Stimulated activated CD8-positive, alpha-beta memory T cell treated with anti-CD3 and anti-CD28 coated beads, Interleukin-4, amount 100 ng/mL, for 1 hour (primary cell): Measurements from ENCODE around the gene FAM167B.
A peak's percentile ranks its signal among the peaks of the same experiment; 100 is the strongest.

Source experiments
- DNase-seq, 2 donors: peaks; one replicate each; pipeline ENCODE4 v3.0.0-alpha.2; 2020; ENCODE audit warnings: low read depth in 2 of 2, low spot score in 1 of 2

The FAM167B gene

DNA sequence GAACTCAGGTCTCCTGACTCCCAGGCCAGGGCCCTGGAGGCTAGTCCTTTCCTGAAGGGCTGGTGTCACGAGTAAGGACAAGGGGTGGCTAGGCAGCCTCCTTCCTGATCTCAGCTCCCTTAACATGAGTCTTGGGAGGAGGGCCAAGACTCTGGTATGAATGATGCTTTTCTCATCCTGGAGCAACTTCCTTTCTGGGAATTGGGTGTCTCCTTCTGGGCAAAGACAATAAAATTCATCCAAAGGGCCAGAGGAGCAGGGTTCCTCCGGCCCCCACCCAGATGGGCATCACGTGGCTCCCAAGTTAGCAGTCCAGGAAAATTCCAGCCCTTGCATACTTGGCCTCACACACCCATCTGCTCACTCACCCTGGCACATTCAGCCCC lies at the start of gene FAM167B:
FAM167B (plus strand) TSS at position 335 of the 386 bp plus-strand sequence. CDS start 200 bp downstream, outside the sequence.
- no peak for DNase-seq

DNA sequence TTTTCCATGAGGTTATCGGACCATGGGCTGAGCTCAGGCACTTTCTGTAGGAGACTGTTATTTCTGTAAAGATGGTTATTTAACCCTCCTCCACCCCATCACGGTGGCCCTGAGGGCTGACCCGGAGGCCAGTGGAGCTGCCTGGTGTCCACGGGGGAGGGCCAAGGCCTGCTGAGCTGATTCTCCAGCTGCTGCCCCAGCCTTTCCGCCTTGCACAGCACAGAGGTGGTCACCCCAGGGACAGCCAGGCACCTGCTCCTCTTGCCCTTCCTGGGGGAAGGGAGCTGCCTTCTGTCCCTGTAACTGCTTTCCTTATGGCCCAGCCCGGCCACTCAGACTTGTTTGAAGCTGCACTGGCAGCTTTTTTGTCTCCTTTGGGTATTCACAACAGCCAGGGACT lies 49.2 kb upstream of the FAM167B start:
- no peak for DNase-seq

DNA sequence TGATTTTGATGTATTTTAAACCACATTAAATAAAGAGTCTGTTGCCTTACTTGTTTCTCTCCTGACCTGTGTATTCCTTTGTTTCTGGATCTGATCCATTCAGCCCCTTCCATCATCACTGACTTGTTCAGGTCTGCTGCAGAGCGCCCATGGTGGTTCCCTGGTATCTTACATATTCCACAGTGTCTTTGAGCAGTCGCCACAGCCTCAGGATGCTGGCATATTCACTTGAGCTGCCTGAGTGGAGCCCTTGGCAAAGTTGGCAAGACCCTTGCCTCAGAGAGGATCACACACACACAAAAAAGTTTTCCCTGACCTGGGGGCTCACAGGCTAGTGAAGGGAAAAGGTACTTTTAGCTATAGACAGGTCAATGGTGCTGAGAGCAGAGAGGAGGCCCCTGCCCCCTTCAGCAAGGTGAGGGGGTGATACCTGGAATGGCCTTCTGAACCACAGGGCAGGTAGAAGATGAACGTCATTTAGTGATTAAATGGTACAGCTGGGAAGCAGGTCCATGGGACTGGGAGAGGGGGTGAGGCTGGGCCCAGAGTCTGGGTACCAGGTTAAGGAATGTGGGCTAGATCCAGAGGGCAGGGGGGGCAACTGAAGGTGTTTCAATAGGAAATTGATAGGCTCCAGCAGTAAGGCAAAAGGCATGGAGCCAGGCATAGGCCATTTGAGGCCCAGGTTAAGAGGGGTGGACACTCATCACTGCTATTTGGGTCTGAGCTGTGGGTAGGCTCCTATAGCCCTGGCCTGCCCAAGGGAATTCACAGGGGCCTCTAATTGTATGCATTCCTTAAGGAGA lies 48.6 kb upstream of the FAM167B start:
- no peak for DNase-seq

DNA sequence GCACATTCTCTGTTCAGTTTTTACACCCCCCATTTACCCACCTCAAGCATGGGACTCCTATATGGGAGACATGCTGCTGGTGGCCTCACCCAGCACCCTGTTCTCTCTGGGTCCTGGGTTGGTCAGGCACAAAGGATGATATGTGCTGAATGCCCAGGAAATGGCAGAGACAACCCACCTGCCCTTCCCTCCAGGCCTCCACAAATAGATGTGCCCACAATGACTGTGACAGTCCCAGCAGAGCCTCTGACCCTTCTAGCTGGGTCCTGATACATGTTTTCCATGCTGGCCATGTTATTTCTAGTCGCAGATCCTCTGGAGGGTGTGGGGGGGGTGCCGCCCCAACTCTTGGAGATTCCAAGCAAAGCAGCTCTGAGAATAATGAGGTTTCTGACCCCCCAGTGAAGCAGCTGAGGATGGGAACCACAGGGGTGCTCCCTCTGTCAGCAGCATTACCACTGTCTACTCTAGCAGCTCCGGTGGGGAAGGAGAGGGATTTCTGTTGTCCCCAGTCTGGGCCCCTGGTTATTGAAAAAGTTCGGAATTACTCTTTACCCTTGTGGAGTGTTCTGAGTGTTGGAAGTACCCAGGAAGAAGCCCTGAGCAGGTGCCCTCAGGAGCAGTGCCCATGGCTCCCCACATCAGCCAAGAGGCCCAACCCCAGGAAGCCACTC lies 47.8 kb upstream of the FAM167B start:
- no peak for DNase-seq

DNA sequence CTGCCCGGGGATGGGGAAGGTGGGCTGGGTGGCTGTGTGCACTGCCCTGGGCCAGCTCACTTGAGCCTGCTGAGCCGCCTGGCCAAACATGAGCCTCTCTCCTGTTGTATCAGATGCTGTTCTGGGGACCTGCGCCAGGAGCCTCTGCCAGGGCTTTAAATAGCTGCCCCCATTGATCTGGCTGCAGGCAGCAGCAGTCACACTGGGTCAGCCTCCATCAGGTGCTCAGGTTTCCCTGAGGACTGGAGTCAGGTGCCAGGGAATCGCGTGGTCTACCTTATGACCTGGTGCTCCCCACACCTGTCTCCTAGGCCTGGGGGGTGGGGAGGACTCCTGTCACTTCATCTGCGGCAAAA lies 47.3 kb upstream of the FAM167B start:
- DNase-seq: no peak

DNA sequence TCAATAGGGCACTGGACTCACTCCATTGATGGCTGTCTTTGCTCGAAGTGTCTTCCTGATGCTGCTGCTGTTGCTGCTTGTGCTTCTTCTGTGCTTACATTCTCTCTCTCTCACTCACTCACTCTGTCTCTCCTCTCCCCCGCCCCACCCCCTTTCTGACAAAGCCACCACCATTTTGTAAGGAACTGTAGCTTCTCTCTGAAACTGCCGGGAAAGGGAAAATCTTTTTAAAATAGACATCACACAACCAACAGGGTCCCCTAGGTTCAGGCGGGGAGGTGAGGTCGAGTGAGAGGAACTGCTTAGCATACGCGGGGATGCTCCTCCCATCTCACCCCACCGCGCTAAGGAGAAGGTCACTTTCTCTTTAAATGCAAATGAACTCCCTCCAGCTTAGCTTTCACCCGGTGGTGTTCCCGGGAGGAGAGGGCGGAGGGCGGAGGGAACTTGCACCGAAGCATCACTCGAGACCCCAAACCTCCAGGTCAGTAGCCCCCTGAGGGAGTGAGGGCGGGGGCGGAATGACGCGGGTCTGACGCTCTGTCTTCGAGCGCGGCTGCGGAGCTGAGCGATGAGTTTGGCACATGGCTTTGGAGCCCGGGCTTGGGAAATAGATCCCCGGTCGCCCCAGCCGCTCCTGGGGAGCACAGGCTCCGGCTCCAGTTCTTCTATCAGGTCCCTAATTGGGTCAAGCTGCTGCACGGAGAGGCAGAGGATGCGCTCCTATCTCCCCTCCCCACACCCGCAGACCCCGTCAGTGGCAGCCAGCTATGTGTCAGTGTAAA lies 46.6 kb upstream of the FAM167B start, which contains the start of gene CCDC28B:
CCDC28B (plus strand) TSS at position 370 of the 785 bp plus-strand sequence. CDS start 1,341 bp downstream, outside the sequence.
- no peak for DNase-seq

DNA sequence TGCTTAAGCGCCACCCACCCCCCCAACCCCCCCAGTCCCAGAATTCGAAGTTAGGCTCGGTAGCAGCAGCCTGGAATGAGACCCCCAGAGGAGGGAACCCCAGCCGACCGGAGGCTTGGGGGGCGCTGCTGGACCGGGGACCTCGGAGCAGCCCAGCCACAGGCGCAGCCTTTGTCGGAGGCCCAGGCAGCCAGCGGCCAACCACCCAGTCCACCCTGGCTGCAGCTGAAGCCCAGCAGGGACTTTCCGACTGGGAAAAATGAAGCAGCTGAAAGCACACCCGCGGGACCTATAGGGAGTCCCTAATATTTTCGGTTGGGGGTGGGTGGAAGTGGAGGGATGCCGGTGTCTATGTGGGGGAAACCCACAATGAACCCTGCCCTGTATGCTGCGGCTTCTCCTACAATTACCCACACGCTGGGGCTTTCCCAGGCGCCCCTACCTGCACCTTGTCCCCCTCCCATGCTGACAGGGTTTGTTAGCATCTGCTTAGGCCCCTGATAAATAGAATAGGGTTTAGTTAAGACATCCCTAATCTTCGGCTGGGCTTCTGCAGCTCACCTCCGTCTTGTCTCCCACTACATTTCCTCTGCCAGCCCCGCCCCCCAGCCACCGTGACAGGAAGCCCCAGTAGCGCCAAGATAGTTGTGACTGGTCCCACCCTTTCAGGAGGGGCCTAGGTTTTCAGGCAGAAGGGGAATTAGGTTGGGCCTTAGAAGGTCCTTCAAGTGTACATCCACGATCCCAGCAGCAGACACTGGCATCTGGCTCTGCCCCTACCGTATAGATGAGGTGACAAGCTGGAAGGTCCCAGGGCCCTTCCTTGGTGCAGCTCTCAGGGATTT lies 45.8 kb upstream of the FAM167B start:
- DNase-seq: peak; percentile 55 to 60

DNA sequence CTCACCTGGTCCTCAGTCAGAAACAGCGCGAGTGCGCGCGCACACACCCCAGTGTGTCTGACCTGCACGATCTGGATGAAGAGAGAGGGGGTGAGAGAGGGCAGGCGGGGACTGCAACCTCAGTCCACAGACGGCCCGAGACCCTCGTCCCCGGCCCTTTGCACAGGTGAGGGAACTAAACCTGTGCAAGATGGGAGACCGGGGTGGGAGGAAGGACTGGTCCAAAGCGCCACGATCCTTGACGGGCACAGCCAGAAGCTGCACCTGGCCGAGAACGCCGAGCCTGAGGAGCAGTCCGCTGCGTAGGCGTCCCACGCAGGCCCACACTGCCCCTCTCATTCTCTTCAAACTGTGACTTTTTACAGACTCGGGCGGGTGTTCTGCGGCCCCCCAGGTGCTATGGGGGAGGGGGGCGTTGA lies 42.1 kb upstream of the FAM167B start:
- DNase-seq: no peak

DNA sequence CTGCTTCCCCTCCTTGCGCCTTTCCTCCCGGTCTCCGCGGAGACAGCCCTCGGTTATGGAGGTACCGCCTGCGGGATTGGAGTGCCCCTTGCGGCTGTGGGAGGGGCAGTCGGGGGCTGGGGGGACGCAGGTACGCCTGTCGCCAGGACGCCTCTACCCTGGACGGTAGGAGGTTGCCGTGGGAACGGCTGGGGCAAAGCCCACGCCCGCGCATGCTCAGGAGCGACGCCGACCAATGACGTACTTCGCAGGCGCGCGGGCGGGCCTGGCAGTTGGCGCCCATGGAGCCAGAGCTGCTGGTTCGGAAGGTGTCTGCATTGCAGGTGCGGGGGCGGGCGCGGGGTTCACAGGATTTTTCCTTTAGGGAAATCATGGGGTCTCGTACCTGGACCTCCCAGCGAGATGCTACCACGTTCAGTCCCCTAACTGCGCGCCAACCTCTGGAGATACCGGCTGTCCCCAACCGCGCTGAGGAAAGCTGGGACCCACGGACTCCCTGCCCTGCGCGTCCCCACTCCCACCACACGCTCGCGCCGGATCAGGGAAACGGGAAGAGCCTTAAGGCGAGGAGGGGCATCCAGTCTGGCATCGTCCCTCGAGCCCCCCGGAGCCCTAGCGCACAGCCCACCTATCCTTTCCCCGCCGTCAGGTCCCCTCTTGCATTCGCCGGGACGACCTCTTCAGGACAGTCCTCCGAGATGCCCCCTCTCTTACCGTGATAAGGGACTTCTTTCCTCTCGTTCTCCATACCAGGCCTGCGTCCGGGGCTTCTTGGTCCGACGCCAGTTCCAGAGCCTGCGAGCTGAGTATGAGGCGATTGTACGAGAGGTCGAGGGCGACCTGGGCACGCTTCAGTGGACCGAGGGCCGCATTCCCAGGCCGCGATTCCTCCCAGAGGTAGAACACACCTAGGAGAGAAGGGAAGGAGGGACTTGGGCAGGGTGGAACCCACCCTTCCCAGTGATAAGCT lies 41.3 kb upstream of the FAM167B start, which contains the start of gene IQCC:
IQCC (plus strand) TSS at position 271 of the 970 bp plus-strand sequence; CDS start at position 282, 11 bp downstream.
- DNase-seq: peak; percentile 47 to 67

DNA sequence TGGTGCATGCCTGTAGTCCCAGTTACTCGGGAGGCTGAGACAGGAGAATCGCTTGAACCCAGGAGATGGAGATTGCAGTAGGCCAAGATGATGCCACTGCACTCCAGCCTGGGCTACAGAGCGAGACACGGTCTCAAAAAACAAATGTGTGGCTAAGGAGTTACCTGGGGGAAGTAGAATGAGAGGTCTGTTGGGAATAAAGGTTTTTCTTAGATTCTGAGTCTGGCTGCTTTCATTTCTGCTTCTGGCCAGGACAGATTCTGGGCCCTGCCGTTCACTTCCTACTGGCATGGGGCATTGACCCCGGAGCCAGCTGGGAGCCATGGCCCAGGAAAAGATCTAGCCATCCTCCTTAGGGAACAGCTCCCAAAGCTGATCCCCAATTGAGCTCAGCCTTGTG lies 38.6 kb upstream of the FAM167B start:
- DNase-seq: no peak

DNA sequence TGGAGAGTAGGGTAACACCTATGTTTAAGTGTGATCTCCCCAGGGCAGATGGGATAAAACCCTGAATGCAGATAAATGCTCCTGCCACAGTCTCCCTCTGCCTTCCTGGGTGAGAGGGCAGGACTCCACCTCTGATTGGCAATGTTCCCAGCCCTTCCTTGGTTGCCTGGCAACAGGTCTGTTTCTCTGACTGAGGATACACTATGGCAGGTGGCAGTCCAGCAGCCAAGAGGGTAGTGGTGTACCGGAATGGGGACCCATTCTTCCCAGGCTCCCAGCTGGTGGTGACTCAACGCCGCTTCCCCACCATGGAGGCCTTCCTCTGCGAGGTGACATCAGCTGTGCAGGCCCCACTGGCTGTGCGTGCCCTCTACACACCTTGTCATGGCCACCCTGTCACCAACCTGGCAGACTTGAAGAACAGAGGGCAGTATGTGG lies 38.1 kb upstream of the FAM167B start, which contains the start of gene DCDC2B:
DCDC2B (plus strand) TSS at position 199 of the 438 bp plus-strand sequence; CDS start at position 204, 5 bp downstream.
- no peak for DNase-seq

DNA sequence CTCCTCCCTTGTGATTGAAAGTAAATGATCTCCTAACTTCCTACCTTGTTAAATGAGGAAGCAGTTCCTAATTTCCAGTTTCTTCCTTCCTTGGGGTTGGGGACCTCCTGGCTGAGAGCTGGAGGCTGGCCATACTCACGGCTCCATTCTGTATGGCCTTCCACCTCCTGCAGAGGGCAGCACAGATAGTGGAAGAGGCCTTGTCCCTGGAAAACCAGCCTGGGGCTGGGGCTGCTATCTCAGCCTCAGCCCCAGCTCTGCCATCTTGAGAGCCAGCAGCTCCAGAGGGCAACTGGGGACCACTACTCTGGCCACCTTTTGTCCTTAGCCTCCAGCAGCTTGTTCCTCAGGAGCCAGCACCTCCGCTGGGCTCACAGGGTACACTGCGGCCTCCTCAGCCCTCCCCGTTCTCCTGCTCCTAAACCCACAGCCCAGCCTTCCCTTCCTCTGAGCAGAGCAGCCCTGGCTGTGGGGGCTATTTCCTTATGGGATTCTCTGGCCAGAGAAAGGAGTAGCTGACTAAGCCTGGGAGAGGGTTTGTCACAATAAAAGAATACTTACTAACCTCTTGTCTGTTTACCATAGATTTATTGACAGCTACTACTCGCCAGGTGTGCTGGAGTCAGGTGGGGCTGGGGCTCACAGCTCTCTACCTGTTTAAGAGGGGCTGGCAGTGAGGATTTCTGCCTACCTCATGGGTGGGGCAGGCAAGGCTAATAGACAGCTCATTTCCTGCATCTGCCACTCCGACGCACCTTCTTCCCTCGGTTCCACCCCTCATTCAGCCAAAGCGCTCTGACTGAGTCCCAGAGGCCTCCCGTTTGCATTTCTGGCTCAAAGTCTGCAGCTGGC lies 31.2 kb upstream of the FAM167B start:
- no peak for DNase-seq

DNA sequence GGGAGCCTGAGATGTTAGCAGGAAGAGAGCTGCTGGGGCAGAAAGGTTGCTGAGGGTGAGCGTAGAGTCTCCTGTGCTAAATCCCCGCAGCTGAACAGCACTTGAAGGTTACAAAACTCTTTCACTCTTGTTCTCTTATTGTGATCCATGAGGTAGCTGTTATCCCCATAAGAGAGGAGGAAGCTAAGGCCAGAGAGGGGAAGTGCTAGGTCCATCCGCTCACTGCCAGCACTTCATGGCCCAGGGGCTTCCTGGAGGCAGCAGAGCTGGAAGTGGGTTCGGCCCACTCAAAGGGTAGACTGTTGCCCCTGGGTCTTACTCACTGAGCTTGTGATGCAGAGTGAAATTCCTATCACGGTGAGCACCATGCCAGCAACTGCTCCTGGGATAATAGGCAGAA lies 30.5 kb upstream of the FAM167B start:
- no peak for DNase-seq

DNA sequence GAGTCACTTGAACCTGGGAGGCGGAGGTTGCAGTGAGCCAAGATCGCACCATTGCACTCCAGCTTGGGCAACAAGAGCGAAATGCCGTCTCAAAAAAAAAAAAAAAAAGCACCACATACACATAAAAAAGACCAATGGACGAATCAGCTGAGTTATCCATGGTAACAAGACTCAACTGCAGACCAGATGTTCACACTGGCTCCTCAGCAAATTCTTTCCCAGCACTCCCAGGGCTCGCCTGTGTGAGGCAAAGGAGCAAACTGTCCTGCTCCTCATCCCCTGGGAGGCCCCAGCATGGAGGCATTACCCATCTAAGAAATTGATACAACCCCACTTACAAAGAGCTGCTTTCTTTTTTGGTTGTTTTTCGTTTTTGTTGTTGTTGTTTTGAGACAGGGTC lies 28.0 kb upstream of the FAM167B start:
- DNase-seq: no peak

DNA sequence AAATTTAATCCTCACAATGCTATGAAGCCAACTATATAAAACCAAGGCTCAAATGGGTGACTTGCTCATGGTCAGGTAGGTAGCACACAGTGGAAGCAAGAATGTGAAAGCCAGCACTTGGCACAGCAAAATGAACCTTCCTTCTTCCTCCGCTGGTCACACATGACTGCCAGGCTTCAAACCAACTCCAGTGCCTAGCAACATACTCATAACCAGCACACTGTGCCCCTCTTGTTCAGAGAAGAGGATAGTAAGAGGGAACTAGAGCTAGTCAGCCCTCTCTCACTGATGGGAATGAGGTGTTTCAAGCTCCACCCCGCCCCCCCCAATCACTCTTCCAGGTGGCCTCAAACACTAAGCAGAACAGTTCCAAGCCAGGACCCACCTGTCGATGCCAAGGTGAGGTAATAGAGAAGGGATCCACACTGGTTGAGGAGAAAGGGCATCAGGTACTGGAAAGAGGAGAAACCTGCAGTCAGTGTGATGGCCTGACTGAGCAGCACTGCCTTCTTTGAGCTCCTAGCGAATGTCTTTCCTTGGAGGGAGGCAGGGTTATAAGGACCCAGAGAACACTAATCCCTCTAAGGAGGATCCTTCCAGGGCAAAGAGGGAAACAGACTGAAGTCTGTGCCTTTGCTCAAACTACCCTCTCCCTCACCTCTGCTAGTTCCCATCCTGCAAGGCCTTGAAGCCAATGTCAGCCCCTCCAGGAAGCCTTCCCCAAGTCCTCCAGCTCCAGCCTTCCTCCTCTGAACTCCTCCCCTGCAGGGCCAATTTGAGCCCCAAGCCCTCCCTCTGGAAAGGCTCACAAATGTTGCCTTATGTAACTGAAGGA lies 26.1 kb upstream of the FAM167B start:
- no peak for DNase-seq

DNA sequence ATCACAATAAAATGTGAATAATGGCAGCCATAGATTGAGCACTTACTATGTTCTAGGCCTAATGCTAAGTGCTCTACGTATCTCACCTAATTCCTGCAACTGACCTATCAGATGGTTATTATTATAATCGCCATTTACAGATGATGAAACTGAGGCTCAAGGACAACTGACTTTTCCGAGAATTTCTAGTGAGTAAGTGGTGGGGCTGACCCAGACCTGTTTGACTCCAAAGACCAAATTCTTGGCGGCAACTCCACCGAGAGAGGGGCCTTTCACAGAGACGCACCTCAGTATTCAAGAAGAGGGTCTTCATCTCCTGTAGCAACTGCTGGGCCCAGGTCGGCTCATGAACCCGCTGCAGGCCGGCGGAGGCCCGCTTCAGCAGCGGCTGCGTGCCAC lies 25.4 kb upstream of the FAM167B start:
- DNase-seq: no peak

DNA sequence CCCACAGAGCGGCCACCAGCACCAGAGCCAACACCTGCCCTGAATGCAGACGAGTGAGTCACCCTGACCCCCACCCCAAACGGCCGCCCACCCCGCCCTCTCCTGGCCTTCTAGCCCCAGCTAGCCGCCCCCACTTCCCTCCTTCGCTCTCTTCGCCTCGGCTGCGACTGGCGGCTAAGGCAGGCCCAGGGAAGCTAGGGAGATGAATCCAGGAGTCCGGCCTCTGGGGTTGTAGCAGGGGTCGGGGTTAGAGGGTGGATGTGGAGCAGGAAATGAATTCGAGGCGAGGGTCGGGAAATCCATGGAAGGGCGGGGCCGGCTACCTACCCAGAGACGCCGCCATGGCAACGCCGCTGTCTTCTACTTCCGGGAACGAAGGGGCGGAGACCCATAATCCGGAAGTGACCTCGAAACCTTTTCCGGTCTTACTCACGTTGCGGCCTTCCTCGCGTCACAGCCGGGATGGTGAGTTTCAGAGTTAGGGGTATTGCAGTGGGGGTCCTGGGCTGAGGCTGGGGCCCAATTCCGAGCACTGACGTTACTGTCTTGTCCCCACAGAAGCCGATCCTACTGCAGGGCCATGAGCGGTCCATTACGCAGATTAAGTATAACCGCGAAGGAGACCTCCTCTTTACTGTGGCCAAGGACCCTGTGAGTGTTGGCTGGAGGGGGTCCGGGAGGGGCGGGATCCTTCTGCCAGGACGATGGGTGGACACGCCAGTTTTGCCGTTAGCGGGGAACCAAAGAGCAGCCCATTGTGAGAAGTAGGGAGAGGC lies 24.9 kb upstream of the FAM167B start, which contains the start of the genes EIF3I and TMEM234:
EIF3I (plus strand) TSS at position 428 of the 776 bp plus-strand sequence; CDS start at position 463, 35 bp downstream.
TMEM234 (minus strand) TSS at position 374 of the 776 bp plus-strand sequence; CDS start at position 343, 31 bp downstream.
- DNase-seq: peak; percentile 75 to 86
